ENCODE results near the gene ADAMTS2. TPM values are rescaled to one million over a fixed set of nuclear protein-coding genes. Genes with fewer than 3 reads are reported as not detected.

ADAMTS2 gene
- total and polyA plus RNA-seq, 8 donors = 1.8 to 41.5 (median 11.6) TPM

- peaks cover 0 to 11% (median 5%) of the 10 kb centered on the region in 4 donors for H3K4me1 ChIP-seq
- DNase-seq = no peak
- H3K4me3 ChIP-seq = no peak overlapping the region
- TF ChIP-seq, protein P1, sequence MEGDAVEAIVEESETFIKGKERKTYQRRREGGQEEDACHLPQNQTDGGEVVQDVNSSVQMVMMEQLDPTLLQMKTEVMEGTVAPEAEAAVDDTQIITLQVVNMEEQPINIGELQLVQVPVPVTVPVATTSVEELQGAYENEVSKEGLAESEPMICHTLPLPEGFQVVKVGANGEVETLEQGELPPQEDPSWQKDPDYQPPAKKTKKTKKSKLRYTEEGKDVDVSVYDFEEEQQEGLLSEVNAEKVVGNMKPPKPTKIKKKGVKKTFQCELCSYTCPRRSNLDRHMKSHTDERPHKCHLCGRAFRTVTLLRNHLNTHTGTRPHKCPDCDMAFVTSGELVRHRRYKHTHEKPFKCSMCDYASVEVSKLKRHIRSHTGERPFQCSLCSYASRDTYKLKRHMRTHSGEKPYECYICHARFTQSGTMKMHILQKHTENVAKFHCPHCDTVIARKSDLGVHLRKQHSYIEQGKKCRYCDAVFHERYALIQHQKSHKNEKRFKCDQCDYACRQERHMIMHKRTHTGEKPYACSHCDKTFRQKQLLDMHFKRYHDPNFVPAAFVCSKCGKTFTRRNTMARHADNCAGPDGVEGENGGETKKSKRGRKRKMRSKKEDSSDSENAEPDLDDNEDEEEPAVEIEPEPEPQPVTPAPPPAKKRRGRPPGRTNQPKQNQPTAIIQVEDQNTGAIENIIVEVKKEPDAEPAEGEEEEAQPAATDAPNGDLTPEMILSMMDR (IDR thresholded peaks at IDR 0.05) = no peak
- TF ChIP-seq POLR2AphosphoS5 (IDR thresholded peaks at IDR 0.05) = peak; percentile 23 to 75 (median 67)
- TF ChIP-seq EP300 (IDR thresholded peaks at IDR 0.05) = peak; percentile 43
- no peak for TF ChIP-seq POLR2A (IDR thresholded peaks at IDR 0.05)
- 64 to 78% (median 73%) methylated on average over 11 of the region's 11 CpGs for WGBS, 5 donors
- peak overlapping the region; percentile 19 to 71 (median 52) for H3K27ac ChIP-seq
- no peaks in the 10 kb centered on the region for H3K9me3 ChIP-seq
- H3K36me3 ChIP-seq = no peaks in the 10 kb centered on the region
- intact Hi-C loops (cut with DNase I; ENCODE audit: low total_unique reads) = no loop called here
- H3K27me3 ChIP-seq = peaks cover 0 to 3% (median 0%) of the 10 kb centered on the region in 3 donors
Observed at GRCh38 chr5:179355976-179356974, 11.0 kb upstream of the ADAMTS2 start.

- H3K36me3 ChIP-seq = no peaks in the 10 kb centered on the region
- no peaks in the 10 kb centered on the region for H3K9me3 ChIP-seq
- no peak overlapping the region for H3K27ac ChIP-seq
- TF ChIP-seq POLR2A (IDR thresholded peaks at IDR 0.05) = no peak
- TF ChIP-seq, protein P1 (IDR thresholded peaks at IDR 0.05) = no peak
- no peak for TF ChIP-seq EP300 (IDR thresholded peaks at IDR 0.05)
- TF ChIP-seq POLR2AphosphoS5 (IDR thresholded peaks at IDR 0.05) = no peak
- peaks cover 0 to 11% (median 5%) of the 10 kb centered on the region in 4 donors for H3K4me1 ChIP-seq
- no peak for DNase-seq
- H3K4me3 ChIP-seq = no peak overlapping the region
- intact Hi-C loops (cut with DNase I; ENCODE audit: low total_unique reads) = no loop called here
- peaks cover 0 to 16% (median 0%) of the 10 kb centered on the region in 3 donors for H3K27me3 ChIP-seq
- 74 to 83% (median 75%) methylated on average over 22 to 23 of the region's 23 CpGs for WGBS, 5 donors
Observed at GRCh38 chr5:179354305-179354882, 9.1 kb upstream of the ADAMTS2 start.

DNA sequence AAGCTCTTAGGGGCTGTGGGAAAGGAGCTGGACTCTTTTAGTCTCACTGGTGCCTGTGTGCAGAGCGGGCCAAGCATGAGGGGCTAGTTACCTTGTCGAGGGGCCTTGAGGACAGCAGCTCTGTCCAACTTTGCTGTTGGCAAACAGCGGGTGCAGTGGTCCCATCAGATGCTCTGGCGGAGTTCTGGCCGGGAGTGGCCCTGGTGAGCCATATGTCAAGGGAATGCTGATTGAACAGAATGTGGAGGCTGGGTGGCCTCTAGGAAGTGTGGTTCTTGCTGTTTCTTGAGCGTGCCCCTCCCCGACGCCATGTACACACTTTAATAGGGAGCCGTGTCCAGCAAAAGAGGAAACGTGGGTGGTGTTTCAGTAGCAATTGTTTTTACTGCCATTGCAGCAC lies 3.6 kb upstream of the ADAMTS2 start:
- H3K27me3 ChIP-seq = peaks cover 0 to 69% (median 29%) of the 10 kb centered on the region in 3 donors
- no peak for TF ChIP-seq EP300 (IDR thresholded peaks at IDR 0.05)
- TF ChIP-seq, protein P1 (IDR thresholded peaks at IDR 0.05) = no peak
- TF ChIP-seq POLR2AphosphoS5 (IDR thresholded peaks at IDR 0.05) = no peak
- no peak for TF ChIP-seq POLR2A (IDR thresholded peaks at IDR 0.05)
- H3K9me3 ChIP-seq = no peaks in the 10 kb centered on the region
- 57 to 77% (median 71%) methylated on average over 10 of the region's 10 CpGs for WGBS, 5 donors
- no peak overlapping the region for H3K27ac ChIP-seq
- DNase-seq = no peak
- intact Hi-C loops (cut with DNase I; ENCODE audit: low total_unique reads) = no loop called here
- H3K36me3 ChIP-seq = no peaks in the 10 kb centered on the region
- no peak overlapping the region for H3K4me3 ChIP-seq
- H3K4me1 ChIP-seq = peaks cover 6 to 20% (median 15%) of the 10 kb centered on the region in 4 donors

- intact Hi-C loops (cut with DNase I; ENCODE audit: low total_unique reads) = no loop called here
- Histone ChIP-seq H3K27ac (no peak overlapping the region), H3K4me3 (no peak overlapping the region), H3K27me3 (peaks cover 0 to 77% (median 34%) of the 10 kb centered on the region in 3 donors), H3K4me1 (peaks cover 8 to 27% (median 23%) of the 10 kb centered on the region in 4 donors), H3K9me3 (no peaks in the 10 kb centered on the region), H3K36me3 (no peaks in the 10 kb centered on the region)
- WGBS, 5 donors = 78 to 85% (median 82%) methylated on average over 15 of the region's 15 CpGs
- TF ChIP-seq POLR2AphosphoS5 (IDR thresholded peaks at IDR 0.05) (no peak), EP300 (IDR thresholded peaks at IDR 0.05) (no peak), POLR2A (IDR thresholded peaks at IDR 0.05) (no peak)
- TF ChIP-seq, protein P1 (IDR thresholded peaks at IDR 0.05) = no peak
- no peak for DNase-seq
Observed at GRCh38 chr5:179348011-179348530, 2.8 kb upstream of the ADAMTS2 start.
